GM12891 (cell line): ENCODE measurements around the gene PANK1.
"Not testable (repeated sequence)": the region's sequence is repeated elsewhere in the genome, so short reads cannot be mapped to it uniquely, and the experiment has no call there.

Experiments used
- DNase-seq: peaks from one replicate; pipeline ENCODE4 v3.0.0; 2011; ENCODE audit warnings: low spot score; ENCODE audit not compliant: insufficient read length
- FAIRE-seq: peaks from 2 replicates; lab custom pipeline; 2011; peaks lifted over from hg19 to GRCh38; lab: Jason Lieb, UNC
- PAX5 ChIP-seq: IDR thresholded peaks from 2 replicates; pipeline ENCODE4 v1.6.1; 2011; ENCODE audit warnings: low read length, moderate library complexity, mild to moderate bottlenecking; ENCODE audit not compliant: insufficient read depth, severe bottlenecking
- POLR2A ChIP-seq: IDR thresholded peaks from 2 replicates; pipeline ENCODE4 v1.6.1; 2011; ENCODE audit warnings: low read depth, low read length, control low read depth
- POLR2AphosphoS5 ChIP-seq: IDR thresholded peaks from 2 replicates; pipeline ENCODE4 v1.6.1; 2011; ENCODE audit warnings: low read depth, low read length, control low read depth
- POU2F2 ChIP-seq: IDR thresholded peaks from 2 replicates; pipeline ENCODE4 v1.6.1; 2011; ENCODE audit warnings: low read depth, mild to moderate bottlenecking, control low read depth, low read length, moderate library complexity
- SPI1 ChIP-seq: IDR thresholded peaks from 2 replicates; pipeline ENCODE4 v1.6.1; 2011; ENCODE audit warnings: low read depth, low read length, control low read depth
- TAF1 ChIP-seq: IDR thresholded peaks from 2 replicates; pipeline ENCODE4 v1.6.1; 2011; ENCODE audit warnings: low read depth, low read length, control low read depth

The PANK1 gene

DNA sequence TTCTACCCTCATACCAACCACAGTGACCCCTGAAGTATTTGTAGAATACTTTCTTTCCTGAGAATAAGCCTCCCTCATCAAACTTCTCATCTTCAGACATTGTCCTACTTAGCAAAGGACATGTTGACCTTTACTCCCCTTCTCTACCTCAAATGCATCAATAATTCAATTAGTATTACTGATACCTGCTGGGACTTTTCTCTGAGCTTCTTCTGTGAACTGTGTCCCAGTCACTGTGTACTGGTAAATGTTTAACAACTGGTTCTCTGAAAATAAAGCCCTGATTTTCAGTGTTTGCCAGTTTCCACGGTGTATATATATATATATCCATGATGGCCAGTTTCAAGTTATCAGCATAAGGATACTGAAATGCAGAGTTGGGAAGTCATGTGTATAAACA, 12.2 kb downstream of the PANK1 start:
- no peak for TF ChIP-seq POLR2AphosphoS5
- TF ChIP-seq POU2F2: no peak
- TF ChIP-seq PAX5: no peak
- no peak for TF ChIP-seq POLR2A
- TF ChIP-seq TAF1: no peak
- TF ChIP-seq SPI1: no peak
- no peak for DNase-seq
- no peak for FAIRE-seq

DNA sequence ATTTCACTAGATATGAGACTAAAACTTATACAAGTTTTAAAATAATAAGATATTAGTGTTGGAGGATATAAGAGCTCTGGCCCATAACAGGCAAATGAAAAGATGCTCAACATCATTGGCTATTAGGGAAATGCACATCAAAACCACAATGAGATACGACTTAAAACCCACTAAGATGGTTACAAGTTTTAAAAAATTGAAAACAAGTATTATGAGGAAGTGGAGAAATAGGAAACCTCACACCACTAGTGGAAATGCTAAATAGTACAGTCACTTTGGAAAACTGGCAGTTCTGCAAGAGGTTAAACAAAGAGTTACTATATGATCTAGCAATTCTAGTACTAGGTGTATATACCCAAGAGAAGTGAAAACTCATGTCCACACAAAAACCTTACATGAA, 17.2 kb downstream of the PANK1 start:
- TF ChIP-seq SPI1 (peak; percentile 51), PAX5 (no peak)
- FAIRE-seq (peak; percentile 51), DNase-seq (no peak)

DNA sequence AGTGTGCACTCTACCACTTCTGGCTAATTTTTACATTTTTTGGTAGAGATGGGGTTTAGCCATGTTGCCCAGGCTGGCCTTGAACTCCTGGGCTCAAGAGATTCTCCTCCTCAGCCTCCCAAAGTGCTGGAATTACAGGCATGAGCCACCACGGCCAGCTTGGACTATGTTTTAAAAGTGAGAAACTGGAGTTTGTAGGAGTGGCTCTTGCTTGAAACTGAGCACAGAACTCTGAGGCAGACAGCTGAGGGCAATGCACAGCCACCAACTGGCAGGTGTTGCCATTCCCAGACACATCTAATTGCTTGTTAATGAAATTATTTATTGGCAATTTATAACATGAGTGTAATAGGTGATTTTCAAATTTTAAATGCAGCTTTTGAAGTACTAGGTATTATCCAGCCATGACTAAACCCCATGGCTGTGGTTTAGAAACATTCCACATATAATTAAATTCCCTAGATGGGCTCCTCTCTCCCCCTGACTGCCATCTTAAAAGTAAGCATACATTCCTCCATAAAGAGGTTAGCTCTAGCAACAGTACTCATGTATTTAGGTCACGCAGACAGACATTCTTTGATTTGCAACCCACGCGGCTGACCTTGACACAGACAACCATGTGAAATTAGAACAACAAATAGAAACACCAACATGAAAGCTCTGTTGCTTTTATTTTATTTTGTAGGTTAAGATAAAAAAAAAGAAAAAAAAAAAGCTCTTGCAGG, 19.8 kb downstream of the PANK1 start:
- DNase-seq: no peak
- no peak for TF ChIP-seq TAF1
- TF ChIP-seq POU2F2: no peak
- FAIRE-seq: no peak

DNA sequence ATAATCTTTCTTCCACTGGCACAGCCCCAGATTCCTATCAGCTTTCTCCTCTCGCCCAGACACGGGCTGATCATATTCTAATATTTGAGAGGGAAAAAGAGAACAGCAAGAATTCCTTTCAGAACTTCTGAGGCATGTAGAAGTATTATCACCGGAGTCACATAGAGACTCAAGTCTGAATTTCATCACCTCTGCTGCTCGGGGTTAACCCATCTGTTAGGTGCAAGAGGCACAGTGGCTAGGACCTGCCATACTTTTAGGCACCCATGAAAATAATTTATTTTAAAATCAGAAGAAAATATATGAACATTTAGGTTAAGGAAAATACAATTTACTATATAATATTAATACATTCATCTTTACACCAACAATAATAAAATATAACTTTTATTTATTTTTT, 21.0 kb downstream of the PANK1 start:
- no peak for TF ChIP-seq POLR2A
- TF ChIP-seq SPI1: no peak
- TF ChIP-seq POU2F2: no peak
- no peak for TF ChIP-seq PAX5
- no peak for TF ChIP-seq TAF1
- TF ChIP-seq POLR2AphosphoS5: no peak
- FAIRE-seq: no peak
- DNase-seq: no peak

DNA sequence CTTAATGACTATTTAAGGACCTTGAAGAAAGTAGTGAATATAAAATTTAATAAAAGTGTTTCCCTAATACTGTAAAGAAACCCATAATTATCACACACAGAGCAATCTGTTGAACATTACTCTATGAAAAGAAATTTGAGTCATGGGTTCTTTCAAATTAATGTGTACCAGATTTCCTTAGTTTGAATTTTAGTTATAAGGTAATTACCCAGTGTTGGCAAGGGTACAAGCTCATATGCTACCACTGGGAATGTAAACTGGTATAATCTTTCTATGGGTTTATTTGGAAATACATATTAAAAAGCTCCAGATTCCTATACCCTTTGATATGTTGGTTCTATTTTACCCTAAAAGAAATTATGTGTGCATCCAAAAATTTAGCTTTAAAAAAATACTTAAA, 22.9 kb downstream of the PANK1 start:
- FAIRE-seq (no peak), DNase-seq (no peak)
- no peak for TF ChIP-seq POU2F2
- TF ChIP-seq PAX5: no peak
- no peak for TF ChIP-seq POLR2A

DNA sequence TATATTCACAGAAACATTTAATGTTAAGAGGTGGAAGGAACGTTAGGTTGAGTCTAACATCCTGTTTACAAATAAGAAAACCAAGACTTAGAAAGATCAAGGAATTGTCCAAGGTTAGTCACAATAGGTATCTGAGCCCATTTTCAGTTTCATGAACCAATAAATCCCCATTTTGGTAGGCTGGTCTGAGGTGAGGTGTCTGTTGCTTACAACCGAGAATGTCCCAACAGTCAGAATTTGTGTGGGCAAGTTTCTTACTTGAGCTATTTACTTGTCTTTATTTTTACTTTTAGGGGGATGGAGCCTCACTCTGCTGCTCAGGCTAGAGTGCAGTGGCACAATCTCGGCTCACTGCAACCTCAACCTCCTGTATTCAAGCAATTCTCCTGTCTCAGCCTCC, 23.6 kb downstream of the PANK1 start:
- TF ChIP-seq TAF1 (no peak), POU2F2 (no peak), SPI1 (no peak), POLR2AphosphoS5 (no peak), PAX5 (no peak), POLR2A (no peak)
- FAIRE-seq: no peak

DNA sequence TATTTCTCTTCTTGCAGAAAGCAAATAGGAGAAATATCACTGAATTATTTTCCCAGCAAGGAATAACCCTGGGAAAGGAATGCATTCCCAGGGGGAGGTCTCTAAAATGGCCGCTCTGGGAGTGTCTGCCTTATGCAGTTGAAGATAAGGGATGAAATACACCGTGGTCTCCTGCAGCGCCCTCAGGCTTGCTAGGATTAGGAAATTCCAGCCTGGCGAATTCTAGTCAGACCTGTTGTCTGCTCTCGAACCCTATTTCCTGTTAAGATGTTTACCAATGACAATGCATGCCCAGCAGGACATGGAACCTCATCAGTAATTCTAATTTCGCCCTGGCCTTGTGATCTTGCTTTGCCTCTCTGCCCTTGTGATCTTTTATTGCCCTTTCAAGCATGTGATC, 24.7 kb downstream of the PANK1 start:
- not testable (repeated sequence) for DNase-seq, FAIRE-seq

More for the DNA sequence above, 23.6 kb downstream of the PANK1 start:
- no peak for DNase-seq

DNA sequence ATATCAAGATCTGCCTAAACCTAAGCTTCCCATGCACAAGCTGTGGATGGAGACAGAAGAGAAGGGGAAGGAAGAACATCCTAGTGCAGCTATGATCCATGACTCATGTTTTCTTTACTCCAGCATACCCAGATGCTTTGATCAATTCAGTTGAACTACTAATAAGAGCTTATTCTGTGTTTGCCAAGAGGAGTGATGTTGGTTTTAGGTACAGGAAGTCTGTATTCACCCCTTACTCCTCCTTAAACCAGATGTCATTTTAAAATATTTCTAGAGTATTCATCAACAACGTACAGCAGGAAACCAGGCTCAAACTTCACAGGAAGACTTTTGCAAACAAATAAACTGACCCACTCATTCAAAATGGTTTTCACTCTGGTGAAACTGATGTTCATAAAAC, 29.2 kb downstream of the PANK1 start:
- TF ChIP-seq TAF1 (no peak), POU2F2 (no peak), POLR2AphosphoS5 (no peak), SPI1 (no peak), PAX5 (no peak), POLR2A (no peak)

DNA sequence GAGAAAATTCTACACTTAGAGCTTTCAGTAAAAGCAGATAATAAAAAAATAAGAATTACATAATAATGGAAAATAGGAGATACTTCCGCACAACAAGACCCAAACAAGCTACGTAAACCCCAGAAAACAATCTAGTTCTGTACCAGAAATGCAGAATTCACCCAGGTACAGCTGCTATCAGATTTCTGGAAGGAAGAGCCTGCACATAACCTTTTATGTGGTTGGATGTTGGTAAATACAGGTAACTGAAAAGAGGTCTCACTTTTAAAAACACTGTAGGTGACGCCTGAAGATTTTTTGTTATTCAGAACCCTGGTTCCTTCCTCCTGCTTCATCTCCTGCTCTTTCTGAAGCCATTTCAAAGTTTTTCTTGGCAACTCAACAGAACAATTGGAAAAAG, 29.9 kb downstream of the PANK1 start:
- TF ChIP-seq POU2F2: no peak
- TF ChIP-seq TAF1: no peak
- no peak for TF ChIP-seq PAX5
- no peak for TF ChIP-seq POLR2AphosphoS5
- TF ChIP-seq POLR2A: no peak
- no peak for TF ChIP-seq SPI1
- no peak for FAIRE-seq

More for the DNA sequence above, 29.2 kb downstream of the PANK1 start:
- DNase-seq (no peak), FAIRE-seq (no peak)

DNA sequence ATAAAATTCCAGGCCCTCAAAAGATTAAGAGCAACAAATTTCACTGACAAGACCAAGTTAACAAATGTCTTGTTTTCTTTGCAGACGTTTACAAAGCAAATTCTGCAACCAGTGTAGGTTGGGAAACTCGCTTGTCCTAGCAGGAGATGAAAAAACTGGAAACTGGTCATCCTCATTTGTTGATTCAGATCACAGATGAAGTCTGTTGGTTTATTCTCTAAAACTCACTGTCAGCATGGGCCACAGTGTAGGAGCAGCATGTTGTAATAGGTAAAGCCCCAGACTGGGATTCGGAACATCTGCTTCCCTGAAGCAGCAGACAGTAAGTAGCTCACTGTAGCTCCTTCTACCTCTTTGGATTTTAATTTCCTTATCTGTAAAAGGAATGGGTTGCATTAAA, 31.5 kb downstream of the PANK1 start:
- no peak for FAIRE-seq

More for the DNA sequence above, 29.9 kb downstream of the PANK1 start:
- no peak for DNase-seq

More for the DNA sequence above, 31.5 kb downstream of the PANK1 start:
- DNase-seq: no peak
- no peak for TF ChIP-seq POLR2A
- no peak for TF ChIP-seq POU2F2
- TF ChIP-seq TAF1: no peak
- no peak for TF ChIP-seq PAX5
- no peak for TF ChIP-seq POLR2AphosphoS5
- no peak for TF ChIP-seq SPI1
